Measurements from ENCODE around the gene FOSL1. TPM values are rescaled to one million over a fixed set of nuclear protein-coding genes. Genes with fewer than 3 reads are reported as not detected.

Gene FOSL1
- total RNA-seq, 1 experiment from 2014 or later = 186 TPM

GRCh38 chr11:65917077-65917433 is 16.9 kb upstream of the FOSL1 start:
- Histone ChIP-seq H3K9me3 (ENCODE audit: control insufficient read depth, insufficient read depth, low read depth, low read length) (no peaks in the 10 kb centered on the region), H3K27ac (ENCODE audit: low read length) (peak overlapping the region; percentile 99), H3K4me1 (ENCODE audit: control insufficient read depth, insufficient read depth, low read length) (peaks cover 72% of the 10 kb centered on the region), H3K4me3 (ENCODE audit: low read depth in 2 of 2, low read length in 2 of 2) (peak overlapping the region; percentile 86 to 97), H3K36me3 (ENCODE audit: control insufficient read depth, insufficient read depth, low read length) (peaks cover 3% of the 10 kb centered on the region; the same call in 1 of the 2 replicates), H3K27me3 (ENCODE audit: control insufficient read depth, insufficient read depth, low read length) (no peaks in the 10 kb centered on the region)
- ATAC-seq = no peak
- in situ Hi-C loops (cut with HindIII; ENCODE audit: low pct_unique_long_range_greater_than_20kb, low sequenced_read_pairs) = no loop called here
- no TSS peak for BruUV-seq (replicated peaks)
- ChIA-PET POLR2A (interaction anchor here (1.2 to 3.8 kb wide), 2 partner anchors 15 to 19 kb away, joined by 4 to 35 read pairs; partner anchors contain the start of gene FOSL1), CTCF (no interaction called here)
- TF ChIP-seq REST (IDR thresholded peaks at IDR 0.05; ENCODE audit: insufficient read depth in 1 of 2, low read depth in 2 of 2, low read length in 1 of 2) (no peak), SIN3A (IDR thresholded peaks at IDR 0.05; ENCODE audit: borderline replicate concordance, insufficient read depth, low read depth, low read length) (no peak), POLR2AphosphoS5 (IDR thresholded peaks at IDR 0.05; ENCODE audit: low read depth, low read length) (no peak), TCF7L2 (IDR thresholded peaks at IDR 0.05; ENCODE audit: low read depth, low read length) (no peak)
- TF ChIP-seq, protein P1, sequence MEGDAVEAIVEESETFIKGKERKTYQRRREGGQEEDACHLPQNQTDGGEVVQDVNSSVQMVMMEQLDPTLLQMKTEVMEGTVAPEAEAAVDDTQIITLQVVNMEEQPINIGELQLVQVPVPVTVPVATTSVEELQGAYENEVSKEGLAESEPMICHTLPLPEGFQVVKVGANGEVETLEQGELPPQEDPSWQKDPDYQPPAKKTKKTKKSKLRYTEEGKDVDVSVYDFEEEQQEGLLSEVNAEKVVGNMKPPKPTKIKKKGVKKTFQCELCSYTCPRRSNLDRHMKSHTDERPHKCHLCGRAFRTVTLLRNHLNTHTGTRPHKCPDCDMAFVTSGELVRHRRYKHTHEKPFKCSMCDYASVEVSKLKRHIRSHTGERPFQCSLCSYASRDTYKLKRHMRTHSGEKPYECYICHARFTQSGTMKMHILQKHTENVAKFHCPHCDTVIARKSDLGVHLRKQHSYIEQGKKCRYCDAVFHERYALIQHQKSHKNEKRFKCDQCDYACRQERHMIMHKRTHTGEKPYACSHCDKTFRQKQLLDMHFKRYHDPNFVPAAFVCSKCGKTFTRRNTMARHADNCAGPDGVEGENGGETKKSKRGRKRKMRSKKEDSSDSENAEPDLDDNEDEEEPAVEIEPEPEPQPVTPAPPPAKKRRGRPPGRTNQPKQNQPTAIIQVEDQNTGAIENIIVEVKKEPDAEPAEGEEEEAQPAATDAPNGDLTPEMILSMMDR (IDR thresholded peaks at IDR 0.05) = no peak
- no peak for DNase-seq (ENCODE audit: low read depth, low spot score)
- intact Hi-C loops (cut with micrococcal nuclease; ENCODE audit: unreplicated experiment) = no loop called here

GRCh38 chr11:65916391-65916790 is 16.2 kb upstream of the FOSL1 start:
- H3K4me1 ChIP-seq (ENCODE audit: control insufficient read depth, insufficient read depth, low read length) = peaks cover 77% of the 10 kb centered on the region
- CTCF ChIA-PET = interaction anchor here (1.0 to 1.5 kb wide), 2 partner anchors 16 to 26 kb away, joined by 3 to 4 read pairs; partner anchors contain the start of genes CCDC85B and FOSL1

More at GRCh38 chr11:65916391-65916790, 16.2 kb upstream of the FOSL1 start:
- in situ Hi-C loops (cut with HindIII; ENCODE audit: low pct_unique_long_range_greater_than_20kb, low sequenced_read_pairs) = no loop called here
- H3K27me3 ChIP-seq (ENCODE audit: control insufficient read depth, insufficient read depth, low read length) = no peaks in the 10 kb centered on the region
- peaks cover 3% of the 10 kb centered on the region; the same call in 1 of the 2 replicates for H3K36me3 ChIP-seq (ENCODE audit: control insufficient read depth, insufficient read depth, low read length)
- no peaks in the 10 kb centered on the region for H3K9me3 ChIP-seq (ENCODE audit: control insufficient read depth, insufficient read depth, low read depth, low read length)
- POLR2A ChIA-PET = interaction anchor here (0.6 to 3.8 kb wide), 7 partner anchors 10 to 1725 kb away, joined by 4 to 35 read pairs (median 8); partner anchors contain the start of genes FIBP and FOSL1
- H3K4me3 ChIP-seq (ENCODE audit: low read depth in 2 of 2, low read length in 2 of 2) = peak overlapping the region; percentile 86 to 97
- BruUV-seq (replicated peaks) = no TSS peak
- no peak for DNase-seq (ENCODE audit: low read depth, low spot score)
- H3K27ac ChIP-seq (ENCODE audit: low read length) = peak overlapping the region; percentile 99
- peak; percentile 3 for ATAC-seq
- intact Hi-C loops (cut with micrococcal nuclease; ENCODE audit: unreplicated experiment) = no loop called here
- TF ChIP-seq REST (IDR thresholded peaks at IDR 0.05; ENCODE audit: insufficient read depth in 1 of 2, low read depth in 2 of 2, low read length in 1 of 2) = no peak
- TF ChIP-seq POLR2AphosphoS5 (IDR thresholded peaks at IDR 0.05; ENCODE audit: low read depth, low read length) = peak; percentile 17
